ENCODE results near the gene MAP4K1.

Gene MAP4K1

DNA sequence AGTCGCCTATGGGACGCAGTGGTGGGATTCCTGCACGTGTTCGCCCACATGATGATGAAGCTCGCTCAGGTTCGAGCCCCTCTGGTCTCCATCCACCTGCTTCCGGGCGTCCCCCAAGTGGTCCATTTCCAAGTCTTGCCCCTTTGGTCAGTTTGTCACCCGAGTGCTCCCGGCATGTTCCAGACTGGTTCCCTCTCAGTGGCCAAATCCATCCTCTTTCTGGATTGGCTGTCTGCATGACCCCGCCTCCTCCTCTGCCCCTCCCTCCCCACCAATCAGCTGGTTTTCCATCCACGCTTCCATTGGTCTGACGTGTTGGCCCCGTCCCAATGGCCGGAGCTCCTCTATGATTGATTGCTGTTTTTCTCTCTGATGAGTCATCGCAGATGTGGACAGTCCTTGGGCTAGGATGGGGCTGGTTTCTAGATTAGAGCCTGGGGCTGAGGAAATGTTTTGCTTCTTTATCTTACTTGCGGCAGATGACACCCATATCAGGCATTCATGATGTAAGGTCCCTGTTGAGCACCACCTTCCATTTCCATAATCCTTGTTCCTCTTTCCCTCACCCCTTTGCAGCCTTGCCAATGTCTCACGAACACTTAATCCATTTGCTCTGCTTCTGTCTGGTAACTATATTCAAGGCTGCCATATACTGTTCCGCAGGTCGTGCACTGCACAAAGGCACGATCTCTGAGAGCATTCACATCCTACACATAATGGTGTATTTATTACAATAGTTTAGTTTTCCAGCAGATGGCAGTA is 73.8 kb downstream of the MAP4K1 start:
- TF ChIP-seq, protein P1, sequence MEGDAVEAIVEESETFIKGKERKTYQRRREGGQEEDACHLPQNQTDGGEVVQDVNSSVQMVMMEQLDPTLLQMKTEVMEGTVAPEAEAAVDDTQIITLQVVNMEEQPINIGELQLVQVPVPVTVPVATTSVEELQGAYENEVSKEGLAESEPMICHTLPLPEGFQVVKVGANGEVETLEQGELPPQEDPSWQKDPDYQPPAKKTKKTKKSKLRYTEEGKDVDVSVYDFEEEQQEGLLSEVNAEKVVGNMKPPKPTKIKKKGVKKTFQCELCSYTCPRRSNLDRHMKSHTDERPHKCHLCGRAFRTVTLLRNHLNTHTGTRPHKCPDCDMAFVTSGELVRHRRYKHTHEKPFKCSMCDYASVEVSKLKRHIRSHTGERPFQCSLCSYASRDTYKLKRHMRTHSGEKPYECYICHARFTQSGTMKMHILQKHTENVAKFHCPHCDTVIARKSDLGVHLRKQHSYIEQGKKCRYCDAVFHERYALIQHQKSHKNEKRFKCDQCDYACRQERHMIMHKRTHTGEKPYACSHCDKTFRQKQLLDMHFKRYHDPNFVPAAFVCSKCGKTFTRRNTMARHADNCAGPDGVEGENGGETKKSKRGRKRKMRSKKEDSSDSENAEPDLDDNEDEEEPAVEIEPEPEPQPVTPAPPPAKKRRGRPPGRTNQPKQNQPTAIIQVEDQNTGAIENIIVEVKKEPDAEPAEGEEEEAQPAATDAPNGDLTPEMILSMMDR (conservative IDR thresholded peaks at IDR 0.05; ENCODE audit: low read depth, low read length) = peak; percentile 67
- peak; percentile 89 for DNase-seq (ENCODE audit: low read depth)
- peak overlapping the region; percentile 42 for H3K4me3 ChIP-seq (ENCODE audit: low read depth, low read length)

DNA sequence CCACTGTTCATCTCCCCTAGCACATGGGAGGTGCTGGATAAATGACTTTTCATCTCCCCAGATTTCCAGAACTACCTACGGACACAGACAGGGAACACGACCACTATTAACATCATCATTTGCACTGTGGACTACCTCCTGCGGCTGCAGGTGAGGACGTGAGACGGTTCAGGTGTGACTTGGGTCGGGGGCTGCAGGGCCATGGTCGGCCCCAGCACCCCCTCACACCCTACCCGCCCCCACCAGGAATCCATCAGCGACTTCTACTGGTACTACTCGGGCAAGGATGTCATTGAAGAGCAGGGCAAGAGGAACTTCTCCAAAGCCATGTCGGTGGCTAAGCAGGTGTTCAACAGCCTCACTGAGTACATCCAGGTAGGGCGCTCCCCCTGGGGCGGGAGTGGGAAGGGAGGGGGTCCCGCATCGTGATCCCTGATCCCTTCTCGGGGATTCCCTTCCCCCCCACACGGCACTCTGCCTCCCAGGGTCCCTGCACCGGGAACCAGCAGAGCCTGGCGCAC is 74.4 kb downstream of the MAP4K1 start:
- DNase-seq (ENCODE audit: low read depth) = no peak
- TF ChIP-seq, protein P1 (conservative IDR thresholded peaks at IDR 0.05; ENCODE audit: low read depth, low read length) = no peak
- H3K4me3 ChIP-seq (ENCODE audit: low read depth, low read length) = peak overlapping the region; percentile 42

- no peak overlapping the region for H3K4me3 ChIP-seq (ENCODE audit: low read depth, low read length)
- TF ChIP-seq, protein P1 (conservative IDR thresholded peaks at IDR 0.05; ENCODE audit: low read depth, low read length) = no peak
- no peak for DNase-seq (ENCODE audit: low read depth)
Observed at GRCh38 chr19:38542040-38542439, 75.7 kb downstream of the MAP4K1 start.

GRCh38 chr19:38539751-38540150 is 78.0 kb downstream of the MAP4K1 start:
- H3K4me3 ChIP-seq (ENCODE audit: low read depth, low read length) = no peak overlapping the region
- no peak for DNase-seq (ENCODE audit: low read depth)
- TF ChIP-seq, protein P1 (conservative IDR thresholded peaks at IDR 0.05; ENCODE audit: low read depth, low read length) = no peak

DNA sequence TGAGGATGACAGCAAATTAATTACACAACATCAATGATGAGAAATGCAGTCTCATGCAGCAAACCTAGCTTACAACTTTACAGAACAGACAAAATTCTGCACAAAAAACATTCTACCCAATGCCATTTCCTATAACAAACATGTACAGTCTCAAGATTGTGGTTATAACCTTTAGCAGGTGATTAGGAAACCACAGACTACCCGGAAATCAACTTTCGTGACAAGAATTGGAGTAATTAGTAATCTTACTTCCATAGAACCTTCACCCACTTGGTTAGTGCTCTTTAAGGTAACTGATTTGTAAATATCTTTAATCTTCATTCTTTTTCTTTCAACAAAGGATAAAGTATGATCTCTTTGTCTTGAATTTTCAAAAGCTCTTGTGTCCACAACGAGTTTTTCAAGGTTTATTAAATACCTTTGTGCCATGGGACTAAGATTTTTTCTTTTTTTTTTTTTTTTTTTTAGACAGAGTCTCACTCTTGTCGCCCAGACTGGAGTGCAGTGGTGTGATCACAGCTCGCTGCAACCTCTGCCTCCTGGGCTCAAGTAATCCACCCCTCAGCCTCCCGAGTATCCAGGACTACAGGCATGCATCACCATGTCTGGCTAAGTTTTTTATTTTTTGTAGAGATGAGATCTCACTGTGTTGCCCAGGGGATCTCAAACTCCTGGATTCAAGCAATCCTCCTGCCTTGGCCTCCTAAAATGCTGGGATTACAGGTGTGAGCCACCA is 78.8 kb downstream of the MAP4K1 start:
- no peak overlapping the region for H3K4me3 ChIP-seq (ENCODE audit: low read depth, low read length)
- DNase-seq (ENCODE audit: low read depth) = no peak
- TF ChIP-seq, protein P1 (conservative IDR thresholded peaks at IDR 0.05; ENCODE audit: low read depth, low read length) = no peak

GRCh38 chr19:38538386-38538785 is 79.4 kb downstream of the MAP4K1 start:
- H3K4me3 ChIP-seq (ENCODE audit: low read depth, low read length) = no peak overlapping the region
- TF ChIP-seq, protein P1 (conservative IDR thresholded peaks at IDR 0.05; ENCODE audit: low read depth, low read length) = no peak
- no peak for DNase-seq (ENCODE audit: low read depth)

Measured in choroid plexus epithelial cell (primary cell).